Activated CD8-positive, alpha-beta memory T cell treated with anti-CD3 and anti-CD28 coated beads for 36 hours (primary cell): ENCODE measurements around the gene ABCA7. TPM values are rescaled to one million over a fixed set of nuclear protein-coding genes. Genes with fewer than 3 reads are reported as not detected.

Source experiments
- CTCF ChIA-PET: fragments of 350-600 bp; sonication (Branson Sonifier 250); formaldehyde crosslinking; loops from one replicate; lab custom pipeline; 2021; ENCODE audit warnings: antibody characterized with exemption; lab: Charles Lee
- POLR2A ChIA-PET: fragments of 350-600 bp; sonication (Branson Sonifier 250); formaldehyde crosslinking; loops from one replicate; lab custom pipeline; 2021; ENCODE audit warnings: antibody characterized with exemption; lab: Charles Lee
- total RNA-seq, 2 experiments: library from RNA; stranded (reverse); gene quantifications; one replicate each; pipeline ENCODE4 v1.2.3, GENCODE V29; 2021

Gene ABCA7
- total RNA-seq, 2 experiments from 2014 or later, result 16.1 to 17.2 TPM

DNA sequence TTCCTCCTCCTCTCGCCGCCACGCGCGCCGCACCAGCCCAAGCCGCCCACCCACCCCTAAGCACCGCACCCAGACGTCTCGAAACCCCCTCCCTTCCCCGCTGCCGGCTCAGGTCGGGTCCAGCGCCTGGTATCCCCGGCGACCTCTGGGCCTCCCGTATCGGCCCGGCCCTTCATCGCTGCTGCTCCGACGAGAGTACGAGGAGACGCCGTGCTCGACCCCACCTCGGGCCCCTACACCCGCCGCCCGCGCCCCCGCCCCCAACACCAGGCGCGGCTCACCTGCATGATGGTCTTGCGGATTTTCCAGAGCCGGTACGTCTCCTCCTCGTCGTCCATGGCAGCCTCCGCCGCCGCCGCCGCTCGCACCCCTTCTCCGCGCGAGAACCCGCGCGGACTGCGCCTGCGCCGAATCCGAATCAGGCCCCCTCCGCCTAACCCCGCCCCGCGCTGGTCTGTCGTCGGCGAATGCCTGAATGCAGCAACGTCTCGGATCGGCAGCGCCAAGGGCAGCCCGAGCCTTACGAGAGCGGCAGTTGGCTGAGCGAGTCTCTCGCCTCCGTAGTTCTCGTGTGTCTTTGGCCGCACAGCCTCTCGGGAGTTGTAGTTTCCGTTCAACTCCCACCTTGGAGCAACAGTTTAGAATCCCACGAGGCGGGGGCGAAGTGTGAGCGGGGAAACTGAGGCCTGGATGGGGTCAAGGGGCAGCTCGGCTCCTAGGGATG is 55.2 kb downstream of the ABCA7 start, which contains the start of gene POLR2E:
POLR2E (minus strand) TSS at position 398 of the 724 bp plus-strand sequence; CDS start at position 338, 60 bp downstream.
- ChIA-PET POLR2A (interaction anchor here (0.7 to 1.7 kb wide), 3 partner anchors 9 to 20 kb away, joined by 4 to 12 read pairs (median 8); no protein-coding TSS in a partner anchor), CTCF (interaction anchor here (1.0 to 2.0 kb wide), 2 partner anchors 18 to 99 kb away, joined by 4 to 8 read pairs; no protein-coding TSS in a partner anchor)

DNA sequence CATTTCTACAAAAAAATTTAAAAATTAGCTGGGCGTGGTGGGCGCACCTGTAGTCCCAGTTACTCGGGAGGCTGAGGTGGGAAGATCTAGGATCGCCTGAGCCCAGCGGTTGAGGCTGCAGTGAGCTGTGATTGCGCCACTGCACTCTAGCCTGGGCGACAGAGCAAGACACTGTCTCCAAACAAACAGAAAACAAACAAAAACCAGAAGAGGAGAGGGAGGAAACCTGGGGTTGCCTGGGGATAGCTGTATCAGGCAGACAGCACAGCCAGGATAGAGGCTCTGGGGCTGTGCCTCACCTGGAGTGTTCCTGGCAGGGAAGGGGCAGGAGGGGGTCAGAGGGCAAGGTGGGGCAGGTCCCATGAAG is 57.9 kb downstream of the ABCA7 start:
- ChIA-PET POLR2A (interaction anchor here (0.7 to 0.8 kb wide), 2 partner anchors 8 to 20 kb away, joined by 3 read pairs; no protein-coding TSS in a partner anchor), CTCF (interaction anchor here (1.0 to 1.5 kb wide), 2 partner anchors 34 to 97 kb away, joined by 3 to 5 read pairs; no protein-coding TSS in a partner anchor)

DNA sequence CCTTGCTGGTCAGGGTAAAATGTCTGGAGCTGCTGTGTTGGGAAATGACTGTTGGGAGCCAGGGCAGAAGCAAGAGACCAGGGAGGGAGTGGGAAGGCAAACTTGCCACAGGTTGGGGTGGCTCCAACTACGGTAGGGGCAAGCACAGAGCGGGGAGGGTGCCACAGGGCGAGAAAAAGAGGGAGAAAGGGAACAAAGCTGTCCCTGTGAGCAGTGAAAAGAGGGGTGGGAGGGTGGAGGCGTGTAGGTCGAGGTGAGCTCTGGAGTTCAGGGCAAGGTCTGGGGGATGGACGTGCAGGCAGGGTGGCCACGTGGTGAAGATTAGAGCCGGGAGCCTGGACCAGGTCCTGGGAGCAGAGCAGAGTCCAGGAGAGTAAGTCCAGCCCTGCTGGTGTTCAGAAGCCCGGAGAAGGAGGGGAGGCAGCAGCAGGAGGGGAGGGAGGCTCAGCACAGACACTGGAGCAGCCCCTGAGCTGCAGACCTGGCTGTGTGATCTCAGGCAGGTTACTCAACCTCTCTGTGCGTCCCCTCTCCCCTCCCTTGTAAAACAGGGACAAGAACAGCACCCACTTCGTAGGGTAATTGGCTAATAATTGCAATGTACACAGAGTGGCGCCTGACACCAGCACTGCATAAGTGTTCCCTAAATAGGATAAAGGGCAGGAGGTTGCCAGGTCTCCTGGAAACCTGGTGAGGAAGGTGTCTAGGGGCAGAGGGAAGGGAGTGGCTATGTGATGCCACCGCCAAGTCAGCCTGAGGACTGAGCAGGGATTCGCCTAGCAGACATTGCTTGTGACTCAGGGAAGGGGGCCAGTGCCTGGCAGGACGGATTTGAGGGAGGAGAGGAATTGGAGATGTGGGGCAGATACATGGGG is 58.5 kb downstream of the ABCA7 start:
- CTCF ChIA-PET, result interaction anchor here (1.0 to 1.5 kb wide), 2 partner anchors 34 to 96 kb away, joined by 3 to 5 read pairs; no protein-coding TSS in a partner anchor
- POLR2A ChIA-PET, result interaction anchor here (0.6 to 0.8 kb wide), 3 partner anchors 8 to 31 kb away, joined by 3 read pairs; partner anchors contain the start of gene ARHGAP45

DNA sequence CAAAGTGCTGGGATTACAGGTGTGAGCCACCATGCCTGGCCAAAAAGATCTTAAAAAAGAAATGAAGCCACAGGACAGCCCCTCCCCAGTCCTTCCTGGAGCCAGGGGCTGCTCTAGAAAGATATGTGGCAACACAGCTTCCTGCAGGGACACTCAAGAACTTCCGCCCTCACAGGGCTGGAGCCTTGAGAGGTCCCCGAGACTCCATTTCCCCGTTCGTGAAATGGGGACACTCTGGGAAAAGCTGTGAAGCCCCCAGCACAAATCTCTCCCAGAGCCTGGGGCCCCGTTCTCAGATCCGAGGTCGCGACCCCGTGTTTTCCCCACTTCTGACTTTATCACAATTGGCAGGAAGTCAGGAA is 61.4 kb downstream of the ABCA7 start:
- ChIA-PET POLR2A (interaction anchor here (0.6 to 1.1 kb wide), 3 partner anchors 26 to 238 kb away, joined by 3 to 5 read pairs (median 3); no protein-coding TSS in a partner anchor), CTCF (interaction anchor here (2.1 to 2.9 kb wide), 3 partner anchors 13 to 143 kb away, joined by 5 to 13 read pairs (median 8); no protein-coding TSS in a partner anchor)

DNA sequence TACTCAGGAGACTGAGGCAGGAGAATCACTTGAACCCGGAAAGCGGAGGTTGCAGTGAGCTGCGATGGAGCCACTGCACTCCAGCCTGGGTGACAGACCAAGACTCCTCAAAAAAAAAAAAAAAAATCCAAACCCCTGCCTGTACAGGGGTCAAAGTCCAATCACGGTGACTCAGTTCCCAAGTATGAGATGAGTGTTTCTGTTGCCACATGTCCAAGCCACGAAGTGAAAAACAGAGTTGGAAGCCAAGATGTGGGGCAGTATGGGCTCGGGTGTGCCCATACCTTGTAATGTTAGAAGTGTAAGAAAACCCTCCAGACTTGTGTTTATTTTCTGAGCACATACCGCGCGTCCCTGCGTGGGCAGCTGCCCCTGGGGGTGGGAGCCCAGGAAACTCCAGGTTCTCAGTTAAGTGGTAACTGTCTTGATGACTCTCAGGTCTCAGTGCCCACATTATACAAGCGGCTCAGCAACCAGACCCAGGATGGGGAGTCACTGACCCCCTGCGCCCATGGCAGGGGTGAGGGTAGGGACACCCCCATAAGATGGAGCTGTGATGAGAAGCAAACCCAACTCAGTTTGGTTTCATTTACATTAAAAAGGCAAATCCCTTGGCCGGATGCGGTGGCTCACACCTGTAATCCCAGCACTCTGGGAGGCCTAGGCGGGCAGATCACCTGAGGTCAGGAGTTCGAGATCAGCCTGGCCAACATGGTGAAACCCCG is 62.7 kb downstream of the ABCA7 start:
- POLR2A ChIA-PET, result interaction anchor here (0.5 to 2.7 kb wide), 13 partner anchors 9 to 138 kb away, joined by 3 to 21 read pairs (median 5); partner anchors contain the start of gene ARHGAP45
- CTCF ChIA-PET, result interaction anchor here (0.6 to 2.9 kb wide), 10 partner anchors 10 to 141 kb away, joined by 3 to 13 read pairs (median 5); partner anchors contain the start of gene ARHGAP45

DNA sequence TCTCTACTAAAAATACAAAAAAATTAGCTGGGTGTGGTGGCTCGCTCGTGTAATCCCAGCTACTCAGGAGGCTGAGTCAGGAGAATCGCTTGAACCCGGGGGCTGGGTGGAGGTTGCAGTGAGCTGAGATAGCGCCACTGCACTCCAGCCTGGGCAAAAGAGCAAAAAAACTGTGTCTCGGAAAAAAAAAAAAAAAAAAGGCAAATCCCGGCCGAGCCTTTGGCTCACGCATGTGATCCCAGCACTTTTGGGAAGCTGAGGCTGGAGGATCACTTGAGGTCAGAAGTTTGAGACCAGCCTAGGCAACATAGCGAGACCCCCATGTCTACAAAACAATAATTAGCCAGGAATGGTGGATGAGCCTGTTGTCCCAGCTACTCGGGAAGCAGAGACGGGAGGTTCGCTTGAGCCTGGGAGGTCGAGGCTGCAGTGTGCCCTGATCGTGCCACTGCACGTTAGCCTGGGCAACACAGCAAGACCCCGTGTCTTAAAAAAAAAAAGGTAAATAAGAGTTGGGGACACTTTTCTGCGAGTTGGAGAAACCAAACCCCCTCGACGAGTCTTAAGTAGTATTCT is 63.3 kb downstream of the ABCA7 start:
- ChIA-PET CTCF (interaction anchor here (0.6 to 2.9 kb wide), 10 partner anchors 10 to 141 kb away, joined by 3 to 13 read pairs (median 5); partner anchors contain the start of gene ARHGAP45), POLR2A (interaction anchor here (0.5 to 2.7 kb wide), 13 partner anchors 9 to 163 kb away, joined by 3 to 21 read pairs (median 4); partner anchors contain the start of gene ARHGAP45)

DNA sequence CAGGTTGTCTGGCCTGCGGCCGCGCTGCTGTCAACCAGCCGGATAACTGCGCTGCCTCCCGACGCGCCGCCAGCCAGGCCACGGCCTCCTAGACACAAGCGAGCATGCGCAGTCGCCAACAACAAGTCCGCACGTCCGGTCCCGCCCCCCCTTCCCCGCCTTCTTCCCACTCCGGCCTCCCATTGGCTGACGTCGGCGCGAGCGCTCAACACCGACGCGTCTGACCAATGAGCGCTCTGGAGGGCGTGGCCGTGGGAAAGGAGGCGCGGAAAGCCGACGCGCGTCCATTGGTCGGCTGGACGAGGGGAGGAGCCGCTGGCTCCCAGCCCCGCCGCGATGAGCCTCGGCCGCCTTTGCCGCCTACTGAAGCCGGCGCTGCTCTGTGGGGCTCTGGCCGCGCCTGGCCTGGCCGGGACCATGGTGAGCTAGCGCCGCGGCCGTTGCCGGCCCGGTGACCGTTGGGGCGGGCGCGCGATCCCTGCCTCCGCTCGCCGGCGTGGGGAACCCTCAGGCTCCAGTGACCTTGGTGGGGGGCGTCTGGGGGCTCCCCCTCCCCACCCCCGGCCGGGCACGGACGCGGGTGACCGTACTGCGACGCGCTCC is 63.9 kb downstream of the ABCA7 start, which contains the start of gene GPX4:
GPX4 (plus strand) TSS at position 287 of the 603 bp plus-strand sequence; CDS start at position 337, 50 bp downstream.
- ChIA-PET CTCF (interaction anchor here (0.9 to 2.9 kb wide), 6 partner anchors 9 to 91 kb away, joined by 3 to 8 read pairs (median 6); partner anchors contain the start of gene ARHGAP45), POLR2A (interaction anchor here (0.7 to 2.7 kb wide), 9 partner anchors 8 to 163 kb away, joined by 3 to 21 read pairs (median 3); partner anchors contain the start of genes ARHGAP45, POLR2E and RNU6-2)

DNA sequence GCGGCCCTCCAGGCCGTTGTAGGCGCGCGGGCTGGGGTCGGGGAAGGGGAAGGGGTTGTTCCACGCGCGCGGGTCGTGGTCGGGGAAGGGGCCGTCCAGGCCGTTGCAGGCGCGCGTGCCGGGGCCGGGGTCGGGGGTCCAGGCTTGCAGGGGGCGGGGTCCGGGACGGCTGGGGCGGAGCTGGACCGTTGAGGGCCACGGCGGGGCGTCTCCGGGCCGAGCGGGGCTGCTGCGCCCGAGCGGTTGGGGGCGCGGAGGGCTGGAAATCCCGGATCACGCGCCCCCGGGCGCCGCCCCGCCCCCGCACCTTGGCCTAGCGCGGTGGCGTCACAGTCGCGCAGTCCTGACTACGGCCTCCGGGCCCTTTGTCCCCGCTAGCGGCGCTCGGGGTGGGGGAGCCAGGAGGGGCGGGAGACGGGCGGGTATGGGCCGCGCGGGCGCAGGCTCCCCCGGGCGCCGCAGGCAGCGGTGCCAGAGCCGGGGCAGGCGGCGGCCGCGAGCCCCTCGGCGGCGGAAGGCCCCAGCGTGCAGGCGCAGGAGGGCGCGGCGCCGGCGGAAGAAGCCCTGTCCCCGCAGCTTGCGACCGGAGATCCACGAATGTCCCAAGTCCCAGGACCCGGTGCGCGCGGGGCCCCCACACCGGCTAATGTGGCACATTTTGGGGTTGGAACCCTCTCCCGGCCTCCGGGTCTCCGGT is 64.6 kb downstream of the ABCA7 start:
- CTCF ChIA-PET, result interaction anchor here (0.9 to 1.5 kb wide), 2 partner anchors 9 to 90 kb away, joined by 3 to 5 read pairs; no protein-coding TSS in a partner anchor
- POLR2A ChIA-PET, result interaction anchor here (0.7 to 2.7 kb wide), 8 partner anchors 10 to 162 kb away, joined by 3 to 21 read pairs (median 3); partner anchors contain the start of genes ARHGAP45, POLR2E and RNU6-2

DNA sequence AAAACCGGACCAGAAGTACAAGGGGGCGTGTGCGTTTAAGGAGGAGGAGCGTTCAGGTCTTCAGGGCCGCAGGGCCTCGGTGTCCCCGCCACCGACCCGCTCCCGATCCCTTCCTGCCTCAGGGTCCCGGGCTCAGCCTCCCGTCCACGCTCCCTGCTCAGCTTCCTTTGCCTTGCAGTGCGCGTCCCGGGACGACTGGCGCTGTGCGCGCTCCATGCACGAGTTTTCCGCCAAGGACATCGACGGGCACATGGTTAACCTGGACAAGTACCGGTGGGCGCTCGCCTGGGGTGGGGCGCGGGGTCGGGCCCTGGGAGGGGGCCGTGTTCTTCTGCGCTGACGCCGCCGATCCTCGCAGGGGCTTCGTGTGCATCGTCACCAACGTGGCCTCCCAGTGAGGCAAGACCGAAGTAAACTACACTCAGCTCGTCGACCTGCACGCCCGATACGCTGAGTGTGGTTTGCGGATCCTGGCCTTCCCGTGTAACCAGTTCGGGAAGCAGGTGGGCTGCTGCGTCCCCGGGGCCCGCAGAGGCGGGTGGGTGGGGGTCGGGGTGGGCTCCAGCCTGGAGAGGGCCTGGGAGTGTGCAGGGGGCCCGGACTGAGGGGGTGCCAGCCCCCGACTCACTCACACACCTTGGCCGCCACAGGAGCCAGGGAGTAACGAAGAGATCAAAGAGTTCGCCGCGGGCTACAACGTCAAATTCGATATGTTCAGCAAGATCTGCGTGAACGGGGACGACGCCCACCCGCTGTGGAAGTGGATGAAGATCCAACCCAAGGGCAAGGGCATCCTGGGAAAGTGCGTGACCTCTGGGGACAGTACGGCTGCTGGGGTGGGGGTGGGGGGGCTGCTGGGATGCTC is 65.3 kb downstream of the ABCA7 start:
- CTCF ChIA-PET, result interaction anchor here (1.2 to 1.5 kb wide), 2 partner anchors 8 to 38 kb away, joined by 3 to 5 read pairs; partner anchors contain the start of gene ARHGAP45
- POLR2A ChIA-PET, result interaction anchor here (0.6 to 2.7 kb wide), 5 partner anchors 25 to 75 kb away, joined by 3 to 21 read pairs (median 4); partner anchors contain the start of gene ARHGAP45

DNA sequence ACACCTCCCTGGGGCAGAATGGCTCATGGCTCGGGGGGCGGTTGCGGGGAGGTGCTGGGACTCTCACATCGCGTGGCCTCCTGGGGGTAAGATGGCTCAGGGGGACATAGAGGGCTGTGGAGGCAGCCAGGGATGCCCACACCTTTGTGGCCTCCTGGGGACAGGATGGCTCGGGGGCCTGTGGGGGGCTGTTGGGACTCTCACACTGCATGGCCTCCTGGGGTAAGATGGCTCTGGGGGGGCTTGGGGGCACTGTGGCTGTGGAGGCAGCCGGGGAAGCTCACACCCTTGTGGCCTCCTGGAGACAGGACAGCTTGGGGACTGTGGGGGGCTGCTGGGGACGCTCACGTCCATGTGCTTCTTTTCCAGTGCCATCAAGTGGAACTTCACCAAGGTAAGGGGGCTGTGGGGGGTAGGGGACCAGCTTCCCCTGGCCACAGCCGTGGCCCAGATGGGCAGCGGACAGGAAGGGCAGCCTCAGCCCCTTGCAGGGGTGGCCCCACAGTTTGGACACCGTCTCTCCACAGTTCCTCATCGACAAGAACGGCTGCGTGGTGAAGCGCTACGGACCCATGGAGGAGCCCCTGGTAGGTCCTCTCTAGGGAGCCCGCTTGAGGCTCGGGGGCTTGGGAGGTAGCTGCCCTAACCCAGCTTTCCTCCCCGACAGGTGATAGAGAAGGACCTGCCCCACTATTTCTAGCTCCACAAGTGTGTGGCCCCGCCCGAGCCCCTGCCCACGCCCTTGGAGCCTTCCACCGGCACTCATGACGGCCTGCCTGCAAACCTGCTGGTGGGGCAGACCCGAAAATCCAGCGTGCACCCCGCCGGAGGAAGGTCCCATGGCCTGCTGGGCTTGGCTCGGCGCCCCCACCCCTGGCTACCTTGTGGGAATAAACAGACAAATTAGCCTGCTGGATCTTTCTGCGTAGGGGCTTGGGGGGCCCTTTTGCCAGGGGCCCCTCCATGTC is 66.2 kb downstream of the ABCA7 start:
- CTCF ChIA-PET, result interaction anchor here (0.6 to 1.2 kb wide), 2 partner anchors 39 to 88 kb away, joined by 3 read pairs; partner anchors contain the start of gene ARHGAP45
- POLR2A ChIA-PET, result interaction anchor here (0.6 to 1.3 kb wide), 3 partner anchors 24 to 42 kb away, joined by 3 to 6 read pairs (median 4); no protein-coding TSS in a partner anchor

DNA sequence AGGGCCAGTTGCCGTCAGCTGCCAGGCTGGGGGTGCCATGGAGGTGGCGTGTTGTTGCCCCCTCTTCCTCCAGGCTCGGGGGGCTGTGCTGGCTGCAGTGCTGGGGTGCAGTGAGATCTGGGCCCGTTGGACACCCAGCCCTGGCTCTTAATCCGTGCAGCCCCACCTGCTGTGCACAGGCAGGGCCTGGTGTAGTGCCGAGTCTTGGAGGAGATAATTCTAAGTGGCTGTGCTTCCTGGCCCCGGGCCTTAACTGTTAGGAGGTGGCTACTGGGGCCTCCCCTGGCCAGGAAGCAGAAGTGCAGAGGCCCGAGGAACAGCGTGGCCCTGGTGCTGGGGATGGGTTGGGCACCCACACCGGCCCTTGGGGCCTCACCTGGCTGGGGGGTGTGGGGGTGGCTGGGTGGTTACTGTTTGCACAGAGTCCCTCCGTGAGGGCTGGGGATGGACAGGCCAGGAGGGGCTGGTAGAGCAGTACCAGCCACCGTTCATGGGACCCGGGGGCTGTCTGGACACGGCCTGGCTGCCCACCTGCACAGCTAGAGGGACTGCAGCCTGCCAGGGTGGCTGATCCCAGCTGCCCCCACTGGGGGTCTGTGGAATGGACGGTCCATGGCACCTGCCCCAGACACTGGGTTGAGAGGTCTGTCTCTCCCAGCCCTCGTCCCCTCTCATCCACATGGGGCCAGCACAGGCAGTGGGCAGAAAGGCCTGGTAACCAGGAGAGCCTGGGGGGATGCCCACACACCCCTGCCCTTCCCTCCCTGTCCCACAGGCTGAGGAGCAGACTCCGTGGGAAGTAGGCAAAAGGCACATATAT is 67.1 kb downstream of the ABCA7 start:
- POLR2A ChIA-PET, result interaction anchor here (1.1 kb wide), 1 partner anchor 43 kb away, joined by 6 read pairs; no protein-coding TSS in a partner anchor
- CTCF ChIA-PET, result interaction anchor here (0.9 kb wide), 1 partner anchor 115 kb away, joined by 4 read pairs; no protein-coding TSS in a partner anchor

DNA sequence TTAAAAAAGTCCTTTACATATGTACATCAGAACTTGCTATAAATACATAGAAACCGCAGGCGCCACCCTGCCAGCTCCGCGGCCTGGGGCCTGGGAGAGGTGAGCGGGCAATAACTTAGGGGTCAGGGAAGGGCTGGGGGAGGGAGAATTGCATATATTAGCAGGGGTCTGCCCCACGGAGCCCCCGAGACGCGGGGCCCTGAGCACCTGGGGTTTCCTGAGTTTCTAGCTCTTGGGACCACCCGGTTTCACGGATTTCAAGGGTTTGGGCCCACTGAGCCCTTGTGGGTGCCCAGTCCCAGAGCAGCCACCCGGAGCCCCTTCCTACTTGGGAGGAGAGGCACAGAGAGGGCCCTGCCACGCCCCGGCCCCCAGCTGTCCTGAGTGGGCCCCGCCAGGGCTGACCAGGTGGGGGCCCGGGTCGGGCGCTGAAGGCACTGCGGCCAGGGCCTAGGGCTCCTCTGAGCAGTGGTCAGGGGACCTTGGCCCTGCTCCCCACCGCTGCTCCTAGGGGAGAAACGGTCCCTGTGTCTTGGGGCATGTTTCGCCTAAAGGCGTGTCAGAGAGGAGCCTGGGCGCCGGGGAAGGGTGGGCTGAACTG is 67.9 kb downstream of the ABCA7 start:
- CTCF ChIA-PET, result interaction anchor here (0.9 kb wide), 1 partner anchor 115 kb away, joined by 4 read pairs; no protein-coding TSS in a partner anchor
- POLR2A ChIA-PET, result interaction anchor here (1.1 to 1.7 kb wide), 2 partner anchors 23 to 43 kb away, joined by 3 to 6 read pairs; no protein-coding TSS in a partner anchor
